HG03103 (cell line): ENCODE results near the gene RAB6B.

ENCODE experiments used
- ATAC-seq: cut with Tn5 transposase; IDR thresholded peaks from one replicate; pipeline ENCODE4 v1.9.1; 2021; ENCODE audit warnings: low read depth; ENCODE audit not compliant: unreplicated experiment

RAB6B gene

DNA sequence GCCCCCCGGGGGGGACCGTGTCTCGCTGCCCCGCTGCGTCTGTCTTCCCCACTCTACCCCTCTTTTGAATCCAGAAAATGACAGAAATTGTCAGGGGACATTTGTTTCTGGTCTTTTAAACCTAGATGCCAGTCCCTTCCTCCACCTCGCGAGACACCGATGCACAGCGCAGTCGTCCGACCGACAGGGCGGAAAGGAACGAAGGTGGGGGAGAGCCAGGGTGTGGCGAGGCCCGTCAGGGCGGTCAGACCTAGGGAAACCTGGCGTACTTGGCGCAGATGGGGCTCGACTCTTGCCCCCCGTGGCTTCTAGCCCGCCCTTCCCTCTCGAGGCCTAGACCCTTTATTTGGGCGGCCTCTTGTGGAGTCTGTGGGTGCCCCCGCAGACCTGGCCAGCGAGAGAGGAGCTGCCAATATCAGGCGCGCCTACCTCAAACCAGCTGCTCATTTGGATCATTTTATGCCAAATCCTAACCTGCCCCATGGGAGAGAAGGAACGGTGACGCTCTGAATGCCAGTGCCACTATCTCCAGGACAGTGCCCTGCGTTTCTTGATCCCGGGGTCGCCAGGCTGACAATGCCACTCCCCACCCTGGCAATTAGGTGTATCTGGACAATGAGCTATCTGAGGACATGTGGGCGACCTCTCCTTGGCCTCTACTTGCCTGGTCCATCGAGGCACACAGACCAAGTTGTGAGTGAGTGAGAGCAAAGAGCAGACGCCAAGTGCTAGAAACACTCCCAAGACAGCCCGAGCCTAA, 500 bp upstream of the RAB6B start:
- no peak for ATAC-seq

DNA sequence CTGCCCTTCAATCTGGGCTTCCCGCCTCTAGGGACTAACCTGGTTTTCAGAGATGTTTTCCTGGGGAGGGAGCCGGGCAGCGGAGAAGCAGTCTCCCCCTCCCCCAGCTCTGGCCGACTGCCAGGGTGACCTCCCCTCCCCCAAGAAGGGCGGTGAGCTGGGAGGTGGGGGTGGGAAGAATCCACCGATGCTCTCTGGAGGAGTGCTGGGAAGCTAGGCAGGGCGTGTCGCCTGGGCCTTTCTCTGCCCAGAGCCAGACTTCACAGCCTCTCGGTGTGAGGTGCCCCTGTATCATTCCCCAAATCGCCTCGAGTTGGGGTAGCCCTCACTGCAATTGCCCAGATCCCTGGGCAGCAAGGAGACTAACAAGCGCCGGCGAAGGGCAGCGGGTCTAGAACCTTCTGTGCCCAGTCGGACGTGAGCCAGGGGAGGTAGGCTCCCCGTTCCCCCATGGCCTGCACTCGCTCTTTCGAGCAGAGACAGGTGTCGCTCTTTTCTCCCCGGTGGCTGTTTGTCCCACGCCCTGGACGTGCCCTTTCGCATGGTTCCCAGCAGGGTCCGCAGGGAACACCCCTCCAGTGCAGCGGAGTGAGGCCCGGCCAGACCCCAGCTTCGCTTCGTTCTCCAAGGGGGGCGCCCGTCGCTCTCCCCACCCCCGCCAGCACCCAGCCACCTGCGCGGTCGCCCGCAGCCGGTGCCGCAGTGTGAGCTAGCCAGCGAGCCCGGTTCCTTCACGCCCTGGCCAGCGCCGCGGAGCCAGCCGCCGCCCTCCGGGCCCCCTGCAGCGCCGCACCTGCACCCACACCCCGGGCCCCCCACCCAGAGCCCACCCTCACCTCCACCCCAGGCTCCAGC, 1.1 kb downstream of the RAB6B start:
- no peak for ATAC-seq

DNA sequence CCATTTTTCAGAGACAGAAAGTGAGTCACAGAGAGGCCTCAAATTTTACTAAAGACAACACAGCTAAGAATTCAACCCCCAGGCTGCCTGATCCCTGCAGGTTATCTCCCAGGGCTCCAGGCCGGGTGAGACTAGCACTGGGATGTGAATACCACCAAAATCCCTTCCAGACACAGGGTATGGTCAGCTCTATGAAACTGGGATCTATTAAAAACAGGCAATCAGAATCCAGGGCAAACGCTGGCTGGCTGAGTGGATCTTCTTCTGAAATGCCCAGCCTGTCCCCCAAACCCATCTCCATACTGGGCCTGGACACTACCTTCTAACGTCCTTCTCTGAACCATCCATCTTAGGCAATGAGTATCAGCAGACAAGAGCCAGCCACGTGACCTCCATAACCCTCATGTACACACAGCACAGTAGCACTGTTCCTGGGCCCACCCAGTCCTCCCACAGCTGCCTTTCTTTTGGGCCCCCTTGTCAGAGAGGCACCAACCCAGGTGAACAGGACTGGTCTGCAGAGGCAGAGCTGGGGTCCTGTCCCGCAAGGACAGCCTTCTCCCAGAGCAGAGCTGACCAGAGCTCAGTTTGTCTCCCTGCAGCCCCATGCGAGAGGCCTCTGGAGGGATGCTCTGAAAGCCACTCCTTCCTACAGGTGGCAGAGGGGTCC, 1.9 kb downstream of the RAB6B start:
- no peak for ATAC-seq

DNA sequence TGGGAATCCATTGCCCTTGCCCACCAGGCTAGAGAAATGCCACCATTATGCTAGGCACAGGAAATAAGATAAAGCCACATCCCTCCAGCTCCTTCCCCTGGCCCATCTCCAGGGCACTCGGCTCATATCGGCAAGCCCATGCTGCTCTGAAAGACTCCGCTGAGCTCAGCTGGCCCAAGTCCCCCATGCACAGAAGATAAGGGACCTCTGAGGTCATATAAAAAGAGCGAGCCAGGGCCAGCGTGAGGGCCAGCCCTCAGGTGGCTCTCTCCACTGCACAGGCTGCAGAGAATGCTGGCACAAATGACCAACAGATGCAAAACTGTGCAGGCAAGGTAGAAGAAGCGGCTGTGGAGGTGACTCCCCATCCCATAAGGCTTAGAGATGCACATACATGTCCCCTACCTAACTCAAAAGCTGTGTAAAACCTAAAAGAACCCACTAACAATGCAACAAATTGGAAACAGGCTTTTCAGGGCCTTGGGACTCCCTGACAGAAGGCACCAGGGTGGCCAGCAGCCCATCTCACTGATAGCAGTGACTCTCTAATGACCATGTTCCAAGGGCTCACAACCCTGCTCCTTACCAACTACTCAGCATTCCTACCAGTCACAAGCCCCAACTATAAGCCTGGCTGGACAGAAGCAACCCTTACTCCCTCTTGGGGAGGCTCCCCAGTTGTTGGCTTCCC, 3.0 kb downstream of the RAB6B start:
- ATAC-seq: no peak

- ATAC-seq: no peak
Measured at GRCh38 chr3:133891662-133892378, 3.9 kb downstream of the RAB6B start.

- no peak for ATAC-seq
Measured at GRCh38 chr3:133890972-133891644, 4.6 kb downstream of the RAB6B start.

DNA sequence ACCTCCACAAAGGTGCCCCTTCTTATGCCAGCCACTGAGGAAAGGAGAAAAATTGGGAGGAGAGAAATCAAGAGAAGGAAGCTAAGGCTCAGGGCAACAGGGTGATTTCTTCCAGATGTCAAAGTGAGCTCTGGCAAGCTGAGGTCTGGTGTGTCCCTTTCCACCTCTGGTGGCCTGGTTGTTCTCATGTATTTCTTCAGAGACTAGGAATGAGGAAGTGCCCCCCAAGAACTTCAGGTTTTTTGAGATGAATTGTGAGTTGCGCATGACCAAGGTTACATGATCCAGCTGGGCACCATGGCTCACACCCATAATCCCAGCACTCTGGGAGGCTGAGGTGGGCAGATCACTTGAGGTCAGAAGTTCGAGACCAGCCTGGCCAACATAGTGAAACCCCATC, 5.6 kb downstream of the RAB6B start:
- ATAC-seq: no peak

GRCh38 chr3:133888726-133889340, 6.8 kb downstream of the RAB6B start:
- no peak for ATAC-seq

DNA sequence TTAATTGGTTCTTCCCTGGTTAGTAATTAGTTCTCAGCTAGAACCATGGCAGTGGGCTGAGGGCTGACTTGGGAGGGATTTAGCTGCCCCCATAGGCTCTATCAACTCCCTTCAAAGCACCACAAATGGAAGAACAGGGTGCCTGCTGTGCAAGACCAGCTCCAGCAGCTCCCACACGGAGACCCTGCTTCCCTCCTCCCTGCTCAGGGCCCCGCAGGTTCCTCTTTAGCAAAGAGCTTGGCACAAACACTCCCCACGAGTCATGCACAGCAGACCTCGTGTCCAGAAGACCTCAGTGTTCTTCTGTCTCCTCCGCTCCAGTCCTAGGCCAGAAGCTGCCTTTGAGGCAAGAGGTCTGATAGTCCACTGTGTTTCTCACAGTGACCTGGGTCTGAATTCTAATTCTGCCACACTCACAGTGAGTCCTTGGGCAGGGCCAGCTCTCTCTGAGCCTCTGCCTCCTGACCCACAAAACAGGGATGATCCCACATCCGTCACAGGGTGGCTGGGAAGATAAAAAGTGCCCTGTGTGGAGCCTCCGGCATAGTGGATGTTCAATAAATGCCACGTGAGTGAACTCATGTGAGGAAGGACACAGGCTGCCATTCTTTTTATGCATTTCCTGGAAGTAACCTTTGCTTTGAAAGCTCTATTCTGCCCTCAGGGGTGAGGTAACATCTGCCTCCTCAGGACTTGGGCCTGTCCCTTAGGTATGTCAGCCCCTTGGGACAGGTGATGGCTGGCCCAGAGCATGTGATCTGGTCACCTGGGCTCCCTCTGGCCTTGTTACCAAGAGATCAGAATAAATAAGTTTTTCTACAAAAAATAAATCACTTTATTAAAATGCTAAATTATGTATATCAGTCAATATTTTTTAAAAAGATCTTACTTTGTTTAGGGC, 7.6 kb downstream of the RAB6B start:
- ATAC-seq: no peak

GRCh38 chr3:133887074-133887802, 8.4 kb downstream of the RAB6B start:
- ATAC-seq: no peak

DNA sequence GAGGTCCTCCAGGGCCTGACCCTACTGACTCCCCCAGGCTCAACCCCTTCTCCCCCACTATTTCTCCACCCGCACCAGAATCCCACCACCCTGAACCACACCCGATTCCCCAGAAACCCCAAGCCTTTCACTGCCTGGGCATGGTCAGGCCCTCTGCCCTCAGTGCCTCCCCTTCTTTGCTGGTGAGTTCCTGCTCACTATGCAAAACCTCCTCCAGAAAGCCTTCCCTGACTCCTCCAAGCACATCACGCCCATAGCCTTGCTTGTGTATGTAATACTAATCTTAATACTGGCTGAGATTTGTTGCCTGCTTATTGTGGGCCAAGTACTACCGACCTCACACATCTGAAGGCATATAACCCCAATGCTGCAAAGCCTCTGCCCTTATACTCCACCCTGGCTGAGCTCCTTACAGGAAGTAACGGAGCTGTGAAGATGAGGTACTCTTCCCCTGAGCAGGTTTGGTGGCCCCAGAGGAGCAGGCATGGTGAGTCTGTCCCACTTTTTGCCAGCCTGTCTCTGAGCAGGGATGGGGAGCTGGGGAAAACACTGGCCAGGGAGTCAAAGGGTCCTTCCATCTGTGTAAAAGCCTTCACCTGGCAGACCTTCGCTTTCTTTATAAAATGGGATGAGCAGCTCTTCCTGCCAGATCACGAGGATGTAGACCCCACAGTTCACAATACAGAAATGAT, 9.5 kb downstream of the RAB6B start:
- ATAC-seq: no peak

DNA sequence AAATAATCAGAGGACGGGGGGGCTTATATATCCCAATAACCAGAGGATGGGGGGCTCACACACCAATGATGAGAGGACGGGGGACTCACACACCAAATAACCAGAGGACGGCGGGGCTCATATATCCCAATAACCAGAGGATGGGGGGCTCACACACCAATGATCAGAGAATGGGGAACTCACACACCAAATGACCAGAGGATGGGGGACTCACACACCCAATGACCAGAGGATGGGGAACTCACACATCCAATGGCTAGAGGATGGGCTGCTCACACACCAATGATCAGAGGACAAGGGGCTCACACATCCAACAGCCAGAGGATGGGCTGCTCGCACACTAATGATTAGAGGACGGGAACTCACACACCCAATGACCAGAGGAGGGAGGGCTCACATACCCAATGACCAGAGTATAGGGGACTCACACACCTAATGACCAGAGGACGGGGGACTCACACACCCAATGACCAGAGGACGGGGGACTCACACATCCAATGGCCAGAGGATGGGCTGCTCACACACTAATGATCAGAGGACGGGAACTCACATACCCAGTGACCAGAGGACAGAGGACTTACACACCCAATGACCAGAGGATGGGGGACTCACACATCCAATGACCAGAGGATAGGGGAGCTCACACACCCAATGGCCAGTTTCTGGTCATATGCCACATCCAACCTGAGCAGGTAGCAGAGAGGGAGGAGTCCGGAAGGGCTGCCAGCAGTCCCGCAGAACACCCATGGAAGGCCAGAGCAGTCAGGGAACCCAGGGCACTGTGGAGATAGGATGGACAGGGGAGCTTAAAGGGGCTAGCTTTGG, 10.6 kb downstream of the RAB6B start:
- ATAC-seq: no peak

- no peak for ATAC-seq
Measured at GRCh38 chr3:133884054-133884886, 11.4 kb downstream of the RAB6B start.

- ATAC-seq: no peak
Measured at GRCh38 chr3:133883641-133884040, 12.0 kb downstream of the RAB6B start.

DNA sequence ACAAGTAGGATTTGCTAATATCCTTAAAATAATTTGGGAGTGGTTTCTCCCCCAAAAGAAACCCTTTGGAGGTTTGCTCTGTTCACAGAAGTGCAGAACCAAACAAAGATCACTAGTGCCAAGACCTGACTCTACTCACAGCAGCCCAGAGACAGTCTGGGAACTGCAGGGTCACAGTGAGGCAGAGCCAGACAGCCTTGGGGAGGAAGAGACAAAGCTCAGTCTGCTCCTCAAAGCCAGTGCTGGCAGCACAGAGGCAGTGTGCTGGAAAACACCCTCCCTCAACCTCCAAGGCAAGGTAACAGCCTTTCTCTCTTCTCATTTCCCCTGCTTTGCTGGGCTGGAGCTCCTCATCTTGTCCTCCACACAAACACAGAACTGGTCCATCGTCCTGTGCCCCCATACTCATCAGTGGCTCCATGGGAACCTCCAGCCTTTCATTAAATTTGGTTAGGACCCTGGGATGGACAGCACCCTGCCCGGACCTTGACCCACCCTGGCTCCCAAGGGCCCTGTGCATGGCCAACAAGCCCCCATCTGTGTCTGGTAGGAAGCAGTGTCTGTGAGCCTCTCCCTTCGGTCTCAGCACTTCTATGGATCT, 12.6 kb downstream of the RAB6B start:
- no peak for ATAC-seq
